NCI-H1930 (cell line): ENCODE results near the gene SSRP1.
A peak's percentile ranks its signal among the peaks of the same experiment; 100 is the strongest.
"Not testable (repeated sequence)": the region's sequence is repeated elsewhere in the genome, so short reads cannot be mapped to it uniquely, and the experiment has no call there.

Experiments
- DNase-seq, 2 experiments: peaks; one replicate each; lab custom pipeline; 2025; lab: John Stamatoyannopoulos, UW

Gene SSRP1

GRCh38 chr11:57300785-57301184 is 34.9 kb downstream of the SSRP1 start:
- DNase-seq = no peak

GRCh38 chr11:57299150-57299737 is 36.4 kb downstream of the SSRP1 start:
- DNase-seq = no peak

- no peak for DNase-seq
Measured at GRCh38 chr11:57297221-57297620, 38.5 kb downstream of the SSRP1 start.

- not testable (repeated sequence) for DNase-seq
Measured at GRCh38 chr11:57296205-57296604, 39.5 kb downstream of the SSRP1 start.

- DNase-seq = no peak
Measured at GRCh38 chr11:57294225-57295131, 41.2 kb downstream of the SSRP1 start.

GRCh38 chr11:57290288-57290687 is 45.4 kb downstream of the SSRP1 start:
- DNase-seq = no peak

GRCh38 chr11:57288771-57289579 is 46.7 kb downstream of the SSRP1 start:
- no peak for DNase-seq

- DNase-seq = no peak
Measured at GRCh38 chr11:57287884-57288283, 47.8 kb downstream of the SSRP1 start.

- no peak for DNase-seq
Measured at GRCh38 chr11:57283231-57283990, 52.3 kb downstream of the SSRP1 start.

- DNase-seq = not testable (repeated sequence)
Measured at GRCh38 chr11:57281546-57281945, 54.1 kb downstream of the SSRP1 start.

GRCh38 chr11:57279116-57279515 is 56.6 kb downstream of the SSRP1 start:
- no peak for DNase-seq

- no peak for DNase-seq
Measured at GRCh38 chr11:57278721-57279095, 57.0 kb downstream of the SSRP1 start.

- peak in 1 of 2 experiments; percentile 46 for DNase-seq
Measured at GRCh38 chr11:57277845-57278720, 57.6 kb downstream of the SSRP1 start.

GRCh38 chr11:57276971-57277675 is 58.6 kb downstream of the SSRP1 start:
- DNase-seq = no peak

GRCh38 chr11:57276169-57276970 is 59.3 kb downstream of the SSRP1 start:
- DNase-seq = no peak
